Fibroblast of lung (primary cell): Measurements from ENCODE around the gene PITX3. TPM values are rescaled to one million over a fixed set of nuclear protein-coding genes. Genes with fewer than 3 reads are reported as not detected.

ENCODE experiments used
- DNase-seq, 2 donors: peaks; one replicate each; pipeline versions ENCODE4 v3.0.0 to v3.0.0-alpha.2; 2010; ENCODE audit warnings: low read depth in 2 of 2
- H2AFZ ChIP-seq: 2 replicates; pipeline ENCODE4 v1.5.1; 2012; ENCODE audit warnings: low read length, control low read depth, inconsistent platforms
- H3K27ac ChIP-seq: 2 replicates; pipeline ENCODE4 v1.5.1; 2011; ENCODE audit warnings: low read length, control low read depth; ENCODE audit not compliant: insufficient read depth
- H3K27me3 ChIP-seq: 2 replicates; pipeline ENCODE4 v1.5.1; 2011; ENCODE audit warnings: mild to moderate bottlenecking, low read length; ENCODE audit not compliant: control insufficient read depth, insufficient read depth
- H3K36me3 ChIP-seq: 2 replicates; pipeline ENCODE4 v1.5.1; 2011; ENCODE audit warnings: low read length; ENCODE audit not compliant: control insufficient read depth, insufficient read depth
- H3K4me1 ChIP-seq: 2 replicates; pipeline ENCODE4 v1.5.1; 2011; ENCODE audit warnings: low read length; ENCODE audit not compliant: control insufficient read depth, insufficient read depth; ENCODE audit errors: extremely low read depth
- H3K4me2 ChIP-seq: 2 replicates; pipeline ENCODE4 v1.5.1; 2011; ENCODE audit warnings: low read length, control low read depth; ENCODE audit not compliant: insufficient read depth; ENCODE audit errors: extremely low read depth
- H3K4me3 ChIP-seq, 4 experiments: fragments of 200-600 bp in 1 of 4; sonication (generic) in 1 of 4; replicated peaks in 1 of 4; 2 replicates each; pipeline ENCODE4 v1.5.1; 2011 to 2016; ENCODE audit warnings: low read length in 4 of 4, low read depth in 3 of 4, mild to moderate bottlenecking in 3 of 4, control low read depth in 2 of 4, inconsistent platforms in 1 of 4, mixed read lengths in 1 of 4; ENCODE audit not compliant: insufficient read depth in 1 of 4; ENCODE audit errors: control extremely low read depth in 1 of 4
- H3K79me2 ChIP-seq: 2 replicates; pipeline ENCODE4 v1.5.1; 2012; ENCODE audit warnings: mild to moderate bottlenecking, low read length, inconsistent platforms; ENCODE audit not compliant: control insufficient read depth, insufficient read depth
- H3K9ac ChIP-seq: 2 replicates; pipeline ENCODE4 v1.5.1; 2011; ENCODE audit warnings: mild to moderate bottlenecking, low read length, control low read depth; ENCODE audit not compliant: insufficient read depth
- H3K9me3 ChIP-seq: 2 replicates; pipeline ENCODE4 v1.5.1; 2012; ENCODE audit warnings: low read depth, low read length; ENCODE audit not compliant: control insufficient read depth, insufficient read depth
- H4K20me1 ChIP-seq: 2 replicates; pipeline ENCODE4 v1.5.1; 2011; ENCODE audit warnings: low read length; ENCODE audit not compliant: control insufficient read depth, insufficient read depth; ENCODE audit errors: extremely low read depth
- EZH2 ChIP-seq: IDR thresholded peaks from 2 replicates; pipeline ENCODE4 v1.5.1; 2012; ENCODE audit warnings: low read length, control low read depth, mild to moderate bottlenecking; ENCODE audit errors: missing control alignments
- polyA plus RNA-seq, 2 donors: library from polyadenylated mRNA; depleted of rRNA in 1 of 2; stranded (reverse) in 1 of 2; unstranded in 1 of 2; fragments of >200 nt; gene quantifications; 2 replicates each; pipeline ENCODE4 v1.2.1, GENCODE V29; 2011 to 2012; ENCODE audit warnings: missing spikeins in 1 of 2
- total RNA-seq: library from RNA; depleted of rRNA; stranded (reverse); fragments of >200 nt; gene quantifications from 2 replicates; pipeline ENCODE4 v1.2.1, GENCODE V29; 2014
- TF ChIP-seq, protein P1 (sequence below), 2 donors: IDR thresholded peaks in 1 of 2; conservative IDR thresholded peaks in 1 of 2; 1 replicate in 1 of 2; 2 replicates in 1 of 2; pipeline ENCODE4 v1.5.1; 2011 to 2012; ENCODE audit warnings: low read length in 2 of 2, control low read depth in 1 of 2, inconsistent platforms in 1 of 2, low read depth in 1 of 2, mild to moderate bottlenecking in 1 of 2

PITX3 gene
- total and polyA plus RNA-seq, 2 donors (not counting 1 experiment from before 2014, with no cell fraction given) = not detected

DNA sequence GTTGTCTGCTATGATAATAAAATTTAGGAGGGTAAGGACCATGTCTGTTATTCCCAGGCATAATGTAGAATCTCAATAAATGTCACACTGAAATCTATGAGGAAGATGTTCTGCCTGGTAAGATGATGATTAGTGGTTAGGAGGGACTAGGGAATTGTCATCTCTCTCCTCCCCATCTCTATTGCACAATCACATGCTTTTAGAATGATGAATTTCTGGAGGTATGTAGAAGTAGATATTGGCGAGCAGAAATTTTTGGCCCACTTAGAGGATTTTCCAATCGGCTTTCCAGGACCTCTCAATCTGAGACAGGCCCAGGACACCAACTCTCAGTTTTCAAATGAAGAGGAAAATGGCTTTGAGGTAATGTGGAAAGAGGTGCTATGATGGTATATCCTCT, 2.0 kb upstream of the PITX3 start:
- peaks cover 20% of the 10 kb centered on the region for H3K27me3 ChIP-seq
- no peak overlapping the region for H2AFZ ChIP-seq
- H3K27ac ChIP-seq = no peak overlapping the region
- H3K79me2 ChIP-seq = peaks cover 28% of the 10 kb centered on the region
- no peak overlapping the region for H3K4me2 ChIP-seq
- no peak overlapping the region for H3K4me3 ChIP-seq
- no peaks in the 10 kb centered on the region for H3K9me3 ChIP-seq
- peaks cover 21% of the 10 kb centered on the region for H3K4me1 ChIP-seq
- no peaks in the 10 kb centered on the region for H3K36me3 ChIP-seq
- TF ChIP-seq EZH2 = no peak
- peak; percentile 43 to 74 for DNase-seq
- H3K9ac ChIP-seq = no peak overlapping the region
- no peaks in the 10 kb centered on the region for H4K20me1 ChIP-seq

DNA sequence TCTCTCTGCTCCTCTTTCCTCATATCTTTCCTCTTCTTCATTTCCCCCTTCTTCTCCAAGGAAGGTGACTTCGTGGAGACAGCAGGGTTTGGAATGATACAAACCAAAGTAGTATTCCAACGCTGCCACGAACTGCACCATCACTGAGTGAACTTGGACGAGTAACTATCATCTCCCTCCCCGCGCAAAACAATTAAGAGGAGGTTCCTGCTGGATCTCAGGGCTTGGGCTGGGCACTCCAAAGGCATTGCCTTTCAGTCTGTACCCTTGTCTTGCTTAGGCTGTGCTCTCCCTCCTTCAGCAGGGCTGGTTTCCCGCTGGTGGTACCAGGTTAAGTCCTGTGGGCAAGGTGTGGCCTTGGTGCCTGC, 790 bp upstream of the PITX3 start:
- H2AFZ ChIP-seq = peak overlapping the region; percentile 85
- H3K27me3 ChIP-seq = peaks cover 26% of the 10 kb centered on the region
- peaks cover 16% of the 10 kb centered on the region for H3K79me2 ChIP-seq
- H3K9me3 ChIP-seq = no peaks in the 10 kb centered on the region
- no peaks in the 10 kb centered on the region for H3K36me3 ChIP-seq
- TF ChIP-seq, protein P1, sequence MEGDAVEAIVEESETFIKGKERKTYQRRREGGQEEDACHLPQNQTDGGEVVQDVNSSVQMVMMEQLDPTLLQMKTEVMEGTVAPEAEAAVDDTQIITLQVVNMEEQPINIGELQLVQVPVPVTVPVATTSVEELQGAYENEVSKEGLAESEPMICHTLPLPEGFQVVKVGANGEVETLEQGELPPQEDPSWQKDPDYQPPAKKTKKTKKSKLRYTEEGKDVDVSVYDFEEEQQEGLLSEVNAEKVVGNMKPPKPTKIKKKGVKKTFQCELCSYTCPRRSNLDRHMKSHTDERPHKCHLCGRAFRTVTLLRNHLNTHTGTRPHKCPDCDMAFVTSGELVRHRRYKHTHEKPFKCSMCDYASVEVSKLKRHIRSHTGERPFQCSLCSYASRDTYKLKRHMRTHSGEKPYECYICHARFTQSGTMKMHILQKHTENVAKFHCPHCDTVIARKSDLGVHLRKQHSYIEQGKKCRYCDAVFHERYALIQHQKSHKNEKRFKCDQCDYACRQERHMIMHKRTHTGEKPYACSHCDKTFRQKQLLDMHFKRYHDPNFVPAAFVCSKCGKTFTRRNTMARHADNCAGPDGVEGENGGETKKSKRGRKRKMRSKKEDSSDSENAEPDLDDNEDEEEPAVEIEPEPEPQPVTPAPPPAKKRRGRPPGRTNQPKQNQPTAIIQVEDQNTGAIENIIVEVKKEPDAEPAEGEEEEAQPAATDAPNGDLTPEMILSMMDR (conservative IDR thresholded peaks at IDR 0.05 in 1 of 2, IDR thresholded peaks at IDR 0.05 in 1 of 2; ENCODE audit: low read depth in 1 of 2, low read length in 2 of 2) = no peak
- no peak for TF ChIP-seq EZH2
- peak overlapping the region; percentile 96 for H3K4me2 ChIP-seq
- H3K4me1 ChIP-seq = peaks cover 18% of the 10 kb centered on the region
- no peaks in the 10 kb centered on the region for H4K20me1 ChIP-seq
- H3K9ac ChIP-seq = peak overlapping the region; percentile 56
- peak overlapping the region; percentile 60 to 73 (median 71) for H3K4me3 ChIP-seq
- no peak for DNase-seq
- no peak overlapping the region for H3K27ac ChIP-seq

DNA sequence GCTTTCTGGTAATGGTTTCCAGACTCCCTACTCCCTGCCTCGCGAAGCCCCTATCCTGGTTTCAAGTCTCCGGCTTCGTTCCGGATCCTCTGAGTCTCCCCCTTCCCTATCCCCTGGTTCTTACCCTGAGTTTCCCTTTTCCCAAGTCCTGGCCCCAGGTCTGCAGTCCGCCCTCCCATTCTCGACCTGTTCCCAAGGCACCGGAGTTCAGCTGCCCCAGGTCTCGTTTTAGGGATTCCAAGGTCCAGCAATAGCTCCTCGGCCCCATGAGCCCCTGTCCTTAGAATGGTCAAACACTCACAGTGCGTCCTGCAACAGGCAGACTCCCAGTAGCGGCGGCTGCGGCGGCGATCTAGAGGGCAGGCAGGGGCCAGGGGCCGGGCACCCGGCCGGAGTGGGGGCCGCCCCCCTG, 274 bp downstream of the PITX3 start:
- peak overlapping the region; percentile 60 to 73 (median 67) for H3K4me3 ChIP-seq
- peaks cover 14% of the 10 kb centered on the region for H3K4me1 ChIP-seq
- peak overlapping the region; percentile 26 for H2AFZ ChIP-seq
- no peaks in the 10 kb centered on the region for H4K20me1 ChIP-seq
- H3K27me3 ChIP-seq = peaks cover 33% of the 10 kb centered on the region
- peak overlapping the region; percentile 56 for H3K9ac ChIP-seq
- H3K36me3 ChIP-seq = no peaks in the 10 kb centered on the region
- TF ChIP-seq, protein P1 (conservative IDR thresholded peaks at IDR 0.05 in 1 of 2, IDR thresholded peaks at IDR 0.05 in 1 of 2; ENCODE audit: low read depth in 1 of 2, low read length in 2 of 2) = no peak
- TF ChIP-seq EZH2 = no peak
- no peak for DNase-seq
- H3K4me2 ChIP-seq = peak overlapping the region; percentile 96
- no peak overlapping the region for H3K27ac ChIP-seq
- H3K79me2 ChIP-seq = peaks cover 6% of the 10 kb centered on the region
- H3K9me3 ChIP-seq = no peaks in the 10 kb centered on the region
